Measurements from ENCODE around the gene DIPK1C. TPM values are rescaled to one million over a fixed set of nuclear protein-coding genes. Genes with fewer than 3 reads are reported as not detected.

Gene DIPK1C
- total RNA-seq, 1 experiment from 2014 or later, result not detected

GRCh38 chr18:74418023-74418422 lies 39.1 kb downstream of the DIPK1C start:
- Mint-ChIP-seq H3K4me3 (ENCODE audit: low read depth, unreplicated experiment) (no peak overlapping the region), H3K4me1 (ENCODE audit: low read depth, unreplicated experiment) (no peaks in the 10 kb centered on the region), H3K27me3 (ENCODE audit: unreplicated experiment) (peaks cover 98% of the 10 kb centered on the region), H3K36me3 (ENCODE audit: insufficient read depth, unreplicated experiment) (no peaks in the 10 kb centered on the region), H3K27ac (ENCODE audit: unreplicated experiment) (no peak overlapping the region), H3K9me3 (ENCODE audit: low read depth, unreplicated experiment) (no peaks in the 10 kb centered on the region)
- CTCF ChIA-PET, result no interaction called here
- intact Hi-C loops (cut with micrococcal nuclease; ENCODE audit: unreplicated experiment), result no loop called here
- no peak for DNase-seq
- no TSS peak for BruUV-seq (replicated peaks)
- no peak for TF ChIP-seq CTCF (IDR thresholded peaks at IDR 0.05; ENCODE audit: unreplicated experiment)

GRCh38 chr18:74416124-74416523 lies 41.0 kb downstream of the DIPK1C start:
- TF ChIP-seq CTCF (IDR thresholded peaks at IDR 0.05; ENCODE audit: unreplicated experiment), result no peak
- peaks cover 96% of the 10 kb centered on the region for H3K27me3 Mint-ChIP-seq (ENCODE audit: unreplicated experiment)
- H3K36me3 Mint-ChIP-seq (ENCODE audit: insufficient read depth, unreplicated experiment), result no peaks in the 10 kb centered on the region
- no peaks in the 10 kb centered on the region for H3K4me1 Mint-ChIP-seq (ENCODE audit: low read depth, unreplicated experiment)
- BruUV-seq (replicated peaks), result no TSS peak
- DNase-seq, result no peak
- no peaks in the 10 kb centered on the region for H3K9me3 Mint-ChIP-seq (ENCODE audit: low read depth, unreplicated experiment)
- no peak overlapping the region for H3K4me3 Mint-ChIP-seq (ENCODE audit: low read depth, unreplicated experiment)
- no peak overlapping the region for H3K27ac Mint-ChIP-seq (ENCODE audit: unreplicated experiment)
- CTCF ChIA-PET, result no interaction called here
- intact Hi-C loops (cut with micrococcal nuclease; ENCODE audit: unreplicated experiment), result no loop called here

- no peak overlapping the region for H3K27ac Mint-ChIP-seq (ENCODE audit: unreplicated experiment)
- no peak for TF ChIP-seq CTCF (IDR thresholded peaks at IDR 0.05; ENCODE audit: unreplicated experiment)
- H3K9me3 Mint-ChIP-seq (ENCODE audit: low read depth, unreplicated experiment), result no peaks in the 10 kb centered on the region
- CTCF ChIA-PET, result no interaction called here
- H3K27me3 Mint-ChIP-seq (ENCODE audit: unreplicated experiment), result peaks cover 96% of the 10 kb centered on the region
- no peaks in the 10 kb centered on the region for H3K36me3 Mint-ChIP-seq (ENCODE audit: insufficient read depth, unreplicated experiment)
- BruUV-seq (replicated peaks), result no TSS peak
- DNase-seq, result no peak
- H3K4me3 Mint-ChIP-seq (ENCODE audit: low read depth, unreplicated experiment), result no peak overlapping the region
- no peaks in the 10 kb centered on the region for H3K4me1 Mint-ChIP-seq (ENCODE audit: low read depth, unreplicated experiment)
- intact Hi-C loops (cut with micrococcal nuclease; ENCODE audit: unreplicated experiment), result no loop called here
These were observed 42.1 kb downstream of the DIPK1C start for GRCh38 chr18:74414953-74415515.

GRCh38 chr18:74413836-74414235 lies 43.3 kb downstream of the DIPK1C start:
- Mint-ChIP-seq H3K9me3 (ENCODE audit: low read depth, unreplicated experiment) (no peaks in the 10 kb centered on the region), H3K4me1 (ENCODE audit: low read depth, unreplicated experiment) (no peaks in the 10 kb centered on the region), H3K27ac (ENCODE audit: unreplicated experiment) (no peak overlapping the region), H3K36me3 (ENCODE audit: insufficient read depth, unreplicated experiment) (no peaks in the 10 kb centered on the region), H3K4me3 (ENCODE audit: low read depth, unreplicated experiment) (no peak overlapping the region), H3K27me3 (ENCODE audit: unreplicated experiment) (peaks cover 96% of the 10 kb centered on the region)
- BruUV-seq (replicated peaks), result no TSS peak
- no peak for TF ChIP-seq CTCF (IDR thresholded peaks at IDR 0.05; ENCODE audit: unreplicated experiment)
- intact Hi-C loops (cut with micrococcal nuclease; ENCODE audit: unreplicated experiment), result no loop called here
- DNase-seq, result no peak
- CTCF ChIA-PET, result no interaction called here

Data from Calu3 (cell line).